ENCODE results near the gene TUBB4B.

TUBB4B gene

GRCh38 chr9:137227054-137227852 lies 13.8 kb upstream of the TUBB4B start, which contains the start of gene RNF224:
RNF224 (plus strand) TSS chr9:137227502; CDS start chr9:137228336, 834 bp downstream.
- DNase-seq = peak; percentile 88
- H3K36me3 Mint-ChIP-seq (ENCODE audit: low read depth) = no peaks in the 10 kb centered on the region
- no peaks in the 10 kb centered on the region for H3K9me3 Mint-ChIP-seq
- peaks cover 13% of the 10 kb centered on the region for H3K4me1 Mint-ChIP-seq (ENCODE audit: low read depth)
- H3K27ac Mint-ChIP-seq = no peak within 1 kb of the TSS
- peaks cover 17% of the 10 kb centered on the region for H3K27me3 Mint-ChIP-seq
- H3K4me3 Mint-ChIP-seq = no peak within 1 kb of the TSS

DNA sequence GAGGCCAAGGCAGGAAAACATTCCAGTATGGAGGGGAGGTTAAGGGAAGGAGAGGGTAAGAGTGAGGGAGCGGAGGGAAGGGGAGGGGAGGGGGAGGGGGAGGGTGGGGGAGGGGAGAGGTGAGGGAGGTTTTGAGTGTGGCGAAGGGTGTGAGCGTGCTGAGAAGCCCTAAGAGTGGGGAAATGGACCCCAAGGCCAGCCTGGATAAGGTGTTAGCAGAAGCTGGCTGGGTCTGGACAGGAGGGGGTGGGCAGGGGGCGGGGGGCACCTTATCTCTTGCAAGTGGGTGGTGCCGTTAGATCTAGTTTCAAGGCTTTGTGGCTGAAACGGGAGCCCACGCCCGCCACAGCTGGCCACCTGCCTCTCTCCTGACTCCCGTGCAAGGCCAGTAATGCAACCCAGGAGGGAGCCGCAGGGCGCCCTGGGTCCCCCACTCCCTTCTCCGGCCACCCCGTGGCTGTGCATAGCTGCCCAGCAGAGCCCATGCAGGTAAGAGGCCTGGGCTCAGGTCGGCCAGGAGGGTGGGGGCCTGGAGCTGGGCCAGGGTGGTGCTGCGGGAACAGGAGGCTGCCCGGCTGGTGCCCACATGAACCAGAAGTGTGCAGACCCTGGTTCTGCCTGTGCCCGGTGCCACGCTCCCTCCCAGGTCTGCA lies 13.1 kb upstream of the TUBB4B start:
- Mint-ChIP-seq H3K9me3 (no peaks in the 10 kb centered on the region), H3K4me3 (no peak overlapping the region), H3K27ac (no peak overlapping the region), H3K4me1 (ENCODE audit: low read depth) (peaks cover 10% of the 10 kb centered on the region), H3K36me3 (ENCODE audit: low read depth) (no peaks in the 10 kb centered on the region), H3K27me3 (peaks cover 17% of the 10 kb centered on the region)
- DNase-seq = no peak

DNA sequence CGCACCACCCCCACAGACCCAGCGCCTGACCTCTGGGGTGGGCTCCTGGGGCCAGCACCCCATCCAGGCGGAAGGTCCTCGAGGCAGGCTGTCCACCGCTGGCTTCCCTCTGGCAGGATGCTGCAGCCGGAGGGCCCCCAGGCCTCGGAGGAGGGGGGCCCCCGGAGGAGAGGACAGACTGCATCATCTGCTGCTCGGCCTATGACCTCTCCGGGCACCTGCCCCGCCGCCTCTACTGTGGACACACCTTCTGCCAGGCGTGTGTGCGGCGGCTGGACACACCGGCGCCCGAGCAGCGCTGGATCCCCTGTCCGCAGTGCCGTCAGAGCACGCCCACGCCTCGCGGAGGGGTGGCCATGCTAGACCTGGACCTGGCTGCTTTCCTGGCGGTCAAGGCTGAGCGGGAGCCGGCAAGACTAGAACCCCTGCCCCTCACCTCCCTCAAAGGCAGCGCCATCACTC lies 12.6 kb upstream of the TUBB4B start:
- no peak overlapping the region for H3K4me3 Mint-ChIP-seq
- H3K9me3 Mint-ChIP-seq = no peaks in the 10 kb centered on the region
- H3K27ac Mint-ChIP-seq = no peak overlapping the region
- H3K27me3 Mint-ChIP-seq = peaks cover 17% of the 10 kb centered on the region
- no peak for DNase-seq
- peaks cover 9% of the 10 kb centered on the region for H3K4me1 Mint-ChIP-seq (ENCODE audit: low read depth)
- H3K36me3 Mint-ChIP-seq (ENCODE audit: low read depth) = no peaks in the 10 kb centered on the region

DNA sequence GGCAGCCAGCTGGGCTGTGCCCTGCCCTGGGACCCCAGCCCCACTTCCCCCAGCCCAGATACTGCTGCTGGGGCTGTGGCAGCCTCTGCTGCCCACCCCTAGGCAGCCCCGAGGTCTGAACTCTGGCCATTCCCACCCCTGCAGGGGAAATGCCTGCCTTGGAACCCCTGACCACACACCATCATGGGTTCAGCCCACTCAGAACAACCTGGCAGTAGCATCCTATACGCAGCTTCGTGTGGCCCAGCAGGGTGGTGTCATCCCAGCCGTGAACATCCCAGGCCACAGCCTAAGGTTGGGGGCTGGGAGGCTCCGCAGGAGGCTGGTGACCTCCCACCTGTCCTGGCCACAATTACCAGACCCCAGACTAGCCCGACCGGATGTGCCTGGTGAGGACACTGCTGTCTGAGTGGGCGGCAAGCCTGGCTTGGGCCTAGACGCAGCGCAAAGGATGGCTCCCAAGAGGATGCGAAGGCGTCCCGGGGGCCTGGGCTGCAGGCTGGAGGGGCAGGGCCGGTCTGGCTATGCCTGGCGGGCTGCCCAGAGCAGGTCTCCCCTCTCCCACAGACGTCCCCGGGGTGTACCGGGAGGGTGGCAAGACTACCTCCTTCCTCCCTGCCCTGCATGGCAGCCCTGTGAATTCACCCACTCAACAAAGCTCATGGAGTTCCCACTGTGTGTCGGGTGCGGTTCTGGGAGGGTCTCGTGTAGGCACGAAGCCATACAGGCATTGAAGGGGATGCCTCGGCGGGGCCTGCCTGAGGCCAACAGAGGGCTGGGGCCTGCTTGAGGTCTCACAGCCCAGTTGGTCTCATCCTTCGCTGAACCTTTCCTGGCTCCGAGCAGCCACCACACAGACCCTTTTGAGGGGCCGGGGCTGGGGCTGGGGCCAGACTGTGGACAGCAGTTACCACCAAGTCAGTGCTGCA lies 11.9 kb upstream of the TUBB4B start:
- H3K4me3 Mint-ChIP-seq = no peak overlapping the region
- H3K9me3 Mint-ChIP-seq = no peaks in the 10 kb centered on the region
- DNase-seq = no peak
- H3K4me1 Mint-ChIP-seq (ENCODE audit: low read depth) = peaks cover 6% of the 10 kb centered on the region
- H3K27ac Mint-ChIP-seq = no peak overlapping the region
- H3K36me3 Mint-ChIP-seq (ENCODE audit: low read depth) = no peaks in the 10 kb centered on the region
- peaks cover 17% of the 10 kb centered on the region for H3K27me3 Mint-ChIP-seq

DNA sequence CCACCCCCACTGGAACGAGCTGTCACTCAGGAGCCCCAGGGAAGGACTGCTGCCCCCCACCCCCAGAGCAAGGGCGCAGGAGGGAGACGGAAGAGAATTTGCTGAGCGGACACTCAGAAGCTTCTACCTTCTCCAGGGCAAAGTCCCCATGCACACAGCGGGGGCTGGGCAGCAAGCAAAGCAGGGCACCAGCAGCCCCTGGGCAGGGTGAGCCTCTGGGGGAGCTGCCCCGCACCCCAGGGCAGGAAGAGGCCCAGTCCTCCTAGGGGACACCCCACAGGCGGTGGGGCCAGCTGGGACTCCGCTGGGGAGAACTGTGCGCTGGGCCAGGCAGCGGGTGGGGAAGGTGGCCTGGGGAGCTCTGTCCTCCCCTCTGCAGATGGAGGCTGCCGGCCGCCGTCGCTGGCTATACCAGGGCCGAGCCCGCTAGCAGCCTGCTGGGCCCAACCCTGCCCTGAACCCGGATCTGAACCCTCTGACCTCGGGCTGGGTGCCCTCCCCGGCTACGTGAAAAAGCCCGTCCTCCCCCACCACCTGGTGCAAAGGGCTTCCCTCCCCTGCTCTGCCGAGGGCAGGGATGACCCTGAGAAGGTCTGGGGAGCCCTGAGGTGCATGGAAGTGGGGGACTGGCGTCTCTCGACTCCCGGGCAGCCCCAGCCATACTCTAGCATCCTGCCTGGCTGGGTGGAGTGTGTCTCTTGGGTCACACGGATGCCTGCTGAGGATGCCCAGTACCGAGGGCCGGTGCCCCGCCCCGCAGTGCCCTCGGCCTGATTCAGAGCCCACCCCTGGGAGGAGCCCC lies 11.0 kb upstream of the TUBB4B start:
- Mint-ChIP-seq H3K4me3 (no peak overlapping the region), H3K36me3 (ENCODE audit: low read depth) (no peaks in the 10 kb centered on the region), H3K9me3 (no peaks in the 10 kb centered on the region), H3K27me3 (peaks cover 21% of the 10 kb centered on the region), H3K27ac (no peak overlapping the region), H3K4me1 (ENCODE audit: low read depth) (peaks cover 4% of the 10 kb centered on the region)
- DNase-seq = no peak

DNA sequence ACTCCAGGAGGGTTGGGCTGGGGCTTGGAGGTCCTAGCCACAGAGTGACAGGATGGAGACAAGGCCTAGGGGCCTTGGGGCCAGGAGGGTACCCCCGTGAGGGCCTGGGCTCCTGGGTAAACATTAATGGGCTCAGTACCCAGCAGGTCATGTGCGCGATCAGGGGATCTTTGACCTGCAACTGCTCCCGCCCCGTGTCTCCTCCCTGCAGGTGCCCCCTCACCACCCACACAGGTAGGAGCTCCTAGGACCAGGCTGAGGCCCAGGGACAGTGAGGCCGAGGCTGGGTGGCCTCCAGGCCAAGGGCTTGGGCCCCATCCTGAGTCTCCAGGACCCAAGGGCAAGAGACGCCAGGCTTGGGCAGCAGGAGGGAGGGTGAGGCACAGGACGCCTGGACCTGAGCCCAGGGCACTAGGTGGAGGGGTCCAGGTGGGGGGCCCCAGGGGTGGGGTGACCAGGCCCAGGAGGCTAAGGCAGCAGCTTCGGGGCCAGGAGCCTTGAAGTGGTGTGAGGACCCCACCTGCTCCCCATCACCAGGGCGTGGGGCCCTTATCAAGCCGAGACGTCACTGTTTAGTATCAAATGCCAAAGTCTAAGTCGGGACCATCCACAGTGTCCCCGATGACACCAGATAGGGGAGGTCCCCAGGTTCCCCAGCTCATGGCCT lies 10.2 kb upstream of the TUBB4B start, which contains the start of gene SLC34A3:
SLC34A3 (plus strand) TSS at position 197 of the 667 bp plus-strand sequence. CDS start 802 bp downstream, outside the sequence.
- peaks cover 24% of the 10 kb centered on the region for H3K27me3 Mint-ChIP-seq
- no peak for DNase-seq
- H3K4me3 Mint-ChIP-seq = no peak within 1 kb of the TSS
- H3K27ac Mint-ChIP-seq = no peak within 1 kb of the TSS
- peaks cover 2% of the 10 kb centered on the region for H3K4me1 Mint-ChIP-seq (ENCODE audit: low read depth)
- no peaks in the 10 kb centered on the region for H3K36me3 Mint-ChIP-seq (ENCODE audit: low read depth)
- no peaks in the 10 kb centered on the region for H3K9me3 Mint-ChIP-seq

DNA sequence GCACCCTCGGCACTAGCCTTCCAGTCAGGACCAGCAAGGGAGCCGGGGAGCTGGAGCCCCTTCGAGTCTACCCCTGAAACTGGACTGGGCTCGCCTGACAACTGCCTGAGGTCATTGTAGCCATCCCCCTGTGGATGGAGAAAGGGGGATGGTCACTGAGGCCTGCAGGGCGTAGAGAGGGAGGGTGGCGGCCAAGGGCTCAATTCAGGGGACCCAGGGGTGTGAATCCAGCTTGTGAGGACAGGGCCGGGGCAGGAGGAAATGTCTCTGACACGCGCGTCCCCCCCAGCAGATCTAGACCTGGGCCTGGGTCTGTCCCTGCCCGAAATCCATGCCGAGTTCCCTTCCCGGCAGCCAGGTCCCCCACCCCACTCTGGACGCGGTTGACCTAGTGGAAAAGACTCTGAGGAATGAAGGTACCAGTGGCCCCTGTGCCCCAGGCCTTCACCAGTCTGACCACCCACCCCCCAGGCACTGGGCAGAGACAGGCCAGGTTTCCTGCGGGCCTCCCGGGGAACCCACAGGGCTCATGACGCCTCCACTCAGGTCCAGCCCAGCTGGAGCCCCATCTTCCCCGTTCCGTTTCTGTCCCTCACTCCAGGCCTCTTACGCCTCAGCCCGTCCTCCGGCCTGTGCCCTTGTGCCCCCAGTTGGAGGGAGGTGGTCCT lies 9.6 kb upstream of the TUBB4B start:
- H3K27me3 Mint-ChIP-seq = peaks cover 24% of the 10 kb centered on the region
- DNase-seq = no peak
- H3K4me1 Mint-ChIP-seq (ENCODE audit: low read depth) = peaks cover 4% of the 10 kb centered on the region
- no peaks in the 10 kb centered on the region for H3K36me3 Mint-ChIP-seq (ENCODE audit: low read depth)
- H3K9me3 Mint-ChIP-seq = no peaks in the 10 kb centered on the region
- no peak overlapping the region for H3K27ac Mint-ChIP-seq
- no peak overlapping the region for H3K4me3 Mint-ChIP-seq

- Mint-ChIP-seq H3K27ac (no peak overlapping the region), H3K4me3 (no peak overlapping the region), H3K36me3 (ENCODE audit: low read depth) (no peaks in the 10 kb centered on the region), H3K9me3 (no peaks in the 10 kb centered on the region), H3K27me3 (peaks cover 24% of the 10 kb centered on the region), H3K4me1 (ENCODE audit: low read depth) (peaks cover 7% of the 10 kb centered on the region)
- no peak for DNase-seq
Measured at GRCh38 chr9:137232101-137232500, 9.0 kb upstream of the TUBB4B start.

GRCh38 chr9:137232510-137232909 lies 8.6 kb upstream of the TUBB4B start:
- DNase-seq = no peak
- Mint-ChIP-seq H3K9me3 (no peaks in the 10 kb centered on the region), H3K4me3 (no peak overlapping the region), H3K4me1 (ENCODE audit: low read depth) (peaks cover 9% of the 10 kb centered on the region), H3K36me3 (ENCODE audit: low read depth) (no peaks in the 10 kb centered on the region), H3K27ac (no peak overlapping the region), H3K27me3 (peaks cover 22% of the 10 kb centered on the region)

- H3K4me3 Mint-ChIP-seq = no peak overlapping the region
- no peaks in the 10 kb centered on the region for H3K36me3 Mint-ChIP-seq (ENCODE audit: low read depth)
- H3K4me1 Mint-ChIP-seq (ENCODE audit: low read depth) = peaks cover 9% of the 10 kb centered on the region
- H3K27me3 Mint-ChIP-seq = peaks cover 20% of the 10 kb centered on the region
- H3K9me3 Mint-ChIP-seq = no peaks in the 10 kb centered on the region
- no peak overlapping the region for H3K27ac Mint-ChIP-seq
- DNase-seq = no peak
Measured at GRCh38 chr9:137233143-137233980, 7.7 kb upstream of the TUBB4B start.

DNA sequence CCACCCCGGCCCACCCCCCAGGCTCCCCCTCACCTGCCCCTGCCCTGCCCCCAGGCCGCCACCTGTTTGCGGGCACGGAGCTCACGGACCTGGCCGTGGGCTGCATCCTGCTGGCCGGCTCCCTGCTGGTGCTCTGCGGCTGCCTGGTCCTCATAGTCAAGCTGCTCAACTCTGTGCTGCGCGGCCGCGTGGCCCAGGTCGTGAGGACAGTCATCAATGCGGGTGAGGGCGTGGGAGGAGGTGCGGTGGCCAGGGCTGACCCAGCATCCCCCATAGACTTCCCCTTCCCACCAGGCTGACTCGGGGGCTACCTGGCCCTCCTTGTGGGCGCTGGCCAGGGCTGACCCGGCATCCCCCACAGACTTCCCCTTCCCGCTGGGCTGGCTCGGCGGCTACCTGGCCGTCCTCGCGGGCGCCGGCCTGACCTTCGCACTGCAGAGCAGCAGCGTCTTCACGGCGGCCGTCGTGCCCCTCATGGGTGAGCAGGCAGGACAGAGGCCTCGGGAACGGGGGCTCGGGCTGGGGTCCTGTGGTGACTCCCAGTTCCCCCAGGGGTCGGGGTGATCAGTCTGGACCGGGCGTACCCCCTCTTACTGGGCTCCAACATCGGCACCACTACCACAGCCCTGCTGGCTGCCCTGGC lies 6.9 kb upstream of the TUBB4B start:
- H3K27me3 Mint-ChIP-seq = peaks cover 14% of the 10 kb centered on the region

More for the DNA sequence above, 6.9 kb upstream of the TUBB4B start:
- H3K4me3 Mint-ChIP-seq = no peak overlapping the region
- H3K9me3 Mint-ChIP-seq = no peaks in the 10 kb centered on the region
- DNase-seq = no peak
- H3K27ac Mint-ChIP-seq = no peak overlapping the region
- peaks cover 15% of the 10 kb centered on the region for H3K4me1 Mint-ChIP-seq (ENCODE audit: low read depth)
- peaks cover 6% of the 10 kb centered on the region for H3K36me3 Mint-ChIP-seq (ENCODE audit: low read depth)

Data from activated T-cell treated with anti-CD3 and anti-CD28 coated beads, Interleukin-2, amount 50 U/mL, for 24 hours (primary cell).